K562 (cell line): ENCODE data around the gene CXCL1. TPM values are rescaled to one million over a fixed set of nuclear protein-coding genes. Genes with fewer than 3 reads are reported as not detected.

Source experiments
- BMI1 ChIP-seq: fragments of 150-350 bp; IDR thresholded peaks from 2 replicates; pipeline ENCODE4 v1.6.1; 2014; ENCODE audit warnings: low read length
- CBX8 ChIP-seq: fragments of 200-600 bp; sonication (generic); IDR thresholded peaks from 2 replicates; pipeline ENCODE4 v1.6.1; 2012; ENCODE audit warnings: borderline replicate concordance, mixed run types, low read depth, mild to moderate bottlenecking, moderate library complexity, mixed read lengths, low read length, control low read depth, inconsistent platforms; ENCODE audit not compliant: poor library complexity, severe bottlenecking; ENCODE audit errors: extremely low read depth
- CSDE1 ChIP-seq, 2 experiments: fragments of 450-650 bp; IDR thresholded peaks; 2 replicates each; pipeline ENCODE4 v1.6.1; 2016; ENCODE audit warnings: mild to moderate bottlenecking in 1 of 2
- ETV5 ChIP-seq: sonication (generic); formaldehyde crosslinking; IDR thresholded peaks from 2 replicates; pipeline ENCODE4 v1.4.0; 2020; ENCODE audit warnings: low read depth, mild to moderate bottlenecking, missing genetic modification reagents
- FOXA3 ChIP-seq, 2 experiments: fragments of 450-650 bp in 1 of 2; sonication (generic) in 1 of 2; formaldehyde crosslinking; IDR thresholded peaks in 1 of 2; conservative IDR thresholded peaks in 1 of 2; 2 replicates each; pipeline versions ENCODE4 v1.4.0 to v1.8.0; 2020 to 2022; ENCODE audit warnings: mild to moderate bottlenecking in 2 of 2, missing genetic modification reagents in 1 of 2
- FOXM1 ChIP-seq, 2 experiments: fragments of 450-650 bp in 1 of 2; sonication (generic) in 1 of 2; formaldehyde crosslinking in 1 of 2; IDR thresholded peaks; 2 replicates each; pipeline versions ENCODE4 v1.6.1 to v1.9.0; 2017 to 2022; ENCODE audit warnings: low read depth in 2 of 2, mild to moderate bottlenecking in 2 of 2, missing genetic modification reagents in 1 of 2, moderate library complexity in 1 of 2
- GABPB1 ChIP-seq: sonication (generic); formaldehyde crosslinking; IDR thresholded peaks from 2 replicates; pipeline ENCODE4 v1.8.0; 2022; ENCODE audit warnings: mild to moderate bottlenecking, missing genetic modification reagents
- KDM4B ChIP-seq, 2 experiments: fragments of 450-650 bp in 1 of 2; sonication (generic) in 1 of 2; IDR thresholded peaks; 2 replicates each; pipeline ENCODE4 v1.6.1; 2016 to 2017; ENCODE audit warnings: borderline replicate concordance in 2 of 2, antibody characterized with exemption in 1 of 2, low read depth in 1 of 2, mild to moderate bottlenecking in 1 of 2
- NCOA4 ChIP-seq: fragments of 450-650 bp; IDR thresholded peaks from 2 replicates; pipeline ENCODE4 v1.6.1; 2018; ENCODE audit warnings: mild to moderate bottlenecking; ENCODE audit not compliant: partially characterized antibody
- OTX1 ChIP-seq: fragments of 450-650 bp; formaldehyde crosslinking; IDR thresholded peaks from 2 replicates; pipeline ENCODE4 v1.4.0; 2022; ENCODE audit warnings: mild to moderate bottlenecking
- TARDBP ChIP-seq: fragments of 450-650 bp; IDR thresholded peaks from 2 replicates; pipeline ENCODE4 v1.6.1; 2016
- ZNF253 ChIP-seq: fragments of 250-450 bp; sonication (Bioruptor Pico); conservative IDR thresholded peaks from 2 replicates; pipeline ENCODE4 v1.6.1; 2021; ENCODE audit warnings: mild to moderate bottlenecking
- ZNF695 ChIP-seq: fragments of 450-650 bp; formaldehyde crosslinking; IDR thresholded peaks from 2 replicates; pipeline ENCODE4 v1.4.0; 2020; ENCODE audit warnings: mild to moderate bottlenecking, moderate library complexity
- polyA plus RNA-seq, 8 experiments: library from polyadenylated mRNA; depleted of rRNA in 4 of 8; stranded (reverse) in 5 of 8; unstranded in 3 of 8; fragments of >200 nt; fragmentation: Nextera tagmentation in 2 of 8; fragmentation: Illumina TruSeq in 1 of 8; extraction: Ambion mirVana in 2 of 8; extraction: Trizol in 1 of 8; gene quantifications; 2 replicates each; pipeline versions ENCODE4 v1.2.1 to v1.2.3, GENCODE V29; 2011 to 2014; ENCODE audit warnings: inconsistent platforms in 1 of 8, missing spikeins in 1 of 8
- total RNA-seq, 7 experiments: library from RNA; depleted of rRNA in 6 of 7; stranded (reverse); fragments of >200 nt in 6 of 7; fragmentation: Illumina TruSeq in 2 of 7; extraction: Trizol in 2 of 7; gene quantifications; 2 replicates each; pipeline versions ENCODE4 v1.2.1 to v1.2.3, GENCODE V29; 2011 to 2021; ENCODE audit warnings: low replicate concordance in 1 of 7
- TF ChIP-seq, protein P1 (sequence below): fragments of 450-650 bp; IDR thresholded peaks from 2 replicates; pipeline ENCODE4 v1.6.1; 2017; ENCODE audit warnings: antibody characterized with exemption, mild to moderate bottlenecking
- TF ChIP-seq, protein P2 (sequence below), 3 experiments: fragments of 200-800 bp in 1 of 3; fragments of 250-450 bp in 1 of 3; fragments of 450-650 bp in 1 of 3; sonication (Bioruptor Pico) in 1 of 3; sonication (Bioruptor generic) in 1 of 3; formaldehyde crosslinking in 1 of 3; IDR thresholded peaks; 2 replicates each; pipeline versions ENCODE4 v1.6.1 to v1.8.0; 2016 to 2022; ENCODE audit warnings: mild to moderate bottlenecking in 2 of 3, missing genetic modification characterization in 2 of 3, missing compliant biosample characterization in 1 of 3, moderate library complexity in 1 of 3
- TF ChIP-seq, protein P3 (sequence below): fragments of 250-450 bp; sonication (Bioruptor Pico); IDR thresholded peaks from 2 replicates; pipeline ENCODE4 v1.8.0; 2021; ENCODE audit warnings: moderate library complexity, mild to moderate bottlenecking, inconsistent platforms
- TF ChIP-seq, protein P4 (sequence below): fragments of 250-450 bp; sonication (Bioruptor Pico); IDR thresholded peaks from 2 replicates; pipeline ENCODE4 v1.4.0; 2020

CXCL1 gene
- total and polyA plus RNA-seq, 9 of the 15 experiments (the other 6 are each of a cell fraction or from before 2014, with no cell fraction given), result 0.07 to 2.2 (median 0.32) TPM; not detected in 3

DNA sequence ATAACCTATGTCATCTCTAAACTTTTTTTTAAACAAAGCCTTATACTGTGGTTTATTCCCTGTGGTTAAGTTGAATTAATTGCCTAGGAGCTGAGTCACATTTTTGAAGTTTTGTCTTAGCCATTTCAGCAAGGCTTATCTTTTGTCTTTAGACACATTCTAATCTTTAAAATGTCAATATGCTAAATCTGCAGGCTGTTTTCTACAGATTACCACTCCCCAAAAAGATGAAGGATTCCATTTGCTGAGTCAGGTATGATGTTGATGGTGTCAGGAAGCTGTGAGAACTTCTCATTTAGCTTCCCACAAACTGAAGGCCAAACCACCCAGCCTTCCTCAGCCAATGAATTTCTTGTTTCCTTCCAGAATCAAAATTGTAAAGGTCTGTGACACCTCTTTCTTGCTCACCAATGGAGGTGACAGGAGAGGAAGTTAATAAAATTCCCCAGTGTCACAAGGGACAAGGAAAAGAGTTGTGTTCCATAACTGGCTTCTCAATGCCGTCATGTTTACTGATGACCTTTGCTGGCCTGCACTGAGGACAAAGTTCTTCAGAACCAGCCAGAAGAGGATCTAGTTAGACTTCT, 36.4 kb upstream of the CXCL1 start (continued):
- TF ChIP-seq, protein P1, sequence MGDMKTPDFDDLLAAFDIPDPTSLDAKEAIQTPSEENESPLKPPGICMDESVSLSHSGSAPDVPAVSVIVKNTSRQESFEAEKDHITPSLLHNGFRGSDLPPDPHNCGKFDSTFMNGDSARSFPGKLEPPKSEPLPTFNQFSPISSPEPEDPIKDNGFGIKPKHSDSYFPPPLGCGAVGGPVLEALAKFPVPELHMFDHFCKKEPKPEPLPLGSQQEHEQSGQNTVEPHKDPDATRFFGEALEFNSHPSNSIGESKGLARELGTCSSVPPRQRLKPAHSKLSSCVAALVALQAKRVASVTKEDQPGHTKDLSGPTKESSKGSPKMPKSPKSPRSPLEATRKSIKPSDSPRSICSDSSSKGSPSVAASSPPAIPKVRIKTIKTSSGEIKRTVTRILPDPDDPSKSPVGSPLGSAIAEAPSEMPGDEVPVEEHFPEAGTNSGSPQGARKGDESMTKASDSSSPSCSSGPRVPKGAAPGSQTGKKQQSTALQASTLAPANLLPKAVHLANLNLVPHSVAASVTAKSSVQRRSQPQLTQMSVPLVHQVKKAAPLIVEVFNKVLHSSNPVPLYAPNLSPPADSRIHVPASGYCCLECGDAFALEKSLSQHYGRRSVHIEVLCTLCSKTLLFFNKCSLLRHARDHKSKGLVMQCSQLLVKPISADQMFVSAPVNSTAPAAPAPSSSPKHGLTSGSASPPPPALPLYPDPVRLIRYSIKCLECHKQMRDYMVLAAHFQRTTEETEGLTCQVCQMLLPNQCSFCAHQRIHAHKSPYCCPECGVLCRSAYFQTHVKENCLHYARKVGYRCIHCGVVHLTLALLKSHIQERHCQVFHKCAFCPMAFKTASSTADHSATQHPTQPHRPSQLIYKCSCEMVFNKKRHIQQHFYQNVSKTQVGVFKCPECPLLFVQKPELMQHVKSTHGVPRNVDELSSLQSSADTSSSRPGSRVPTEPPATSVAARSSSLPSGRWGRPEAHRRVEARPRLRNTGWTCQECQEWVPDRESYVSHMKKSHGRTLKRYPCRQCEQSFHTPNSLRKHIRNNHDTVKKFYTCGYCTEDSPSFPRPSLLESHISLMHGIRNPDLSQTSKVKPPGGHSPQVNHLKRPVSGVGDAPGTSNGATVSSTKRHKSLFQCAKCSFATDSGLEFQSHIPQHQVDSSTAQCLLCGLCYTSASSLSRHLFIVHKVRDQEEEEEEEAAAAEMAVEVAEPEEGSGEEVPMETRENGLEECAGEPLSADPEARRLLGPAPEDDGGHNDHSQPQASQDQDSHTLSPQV, result no peak; the same call in none of the 2 replicates
- TF ChIP-seq CBX8 (no peak), ZNF253 (CRISPR knock-in tag) (no peak), FOXA3 (CRISPR knock-in tag; conservative IDR thresholded peaks at IDR 0.05 in 1 of 2, IDR thresholded peaks at IDR 0.05 in 1 of 2) (peak; percentile 81 to 85), NCOA4 (no peak), BMI1 (no peak), ZNF695 (CRISPR knock-in tag) (no peak), TARDBP (no peak; the same call in 1 of the 2 replicates), ETV5 (no peak), KDM4B (IDR thresholded peaks at IDR 0.05; ENCODE audit: borderline replicate concordance in 2 of 2, low read depth in 1 of 2) (no peak), FOXM1 (IDR thresholded peaks at IDR 0.05; ENCODE audit: low read depth) (peak; percentile 90), FOXM1 (CRISPR knock-in tag; IDR thresholded peaks at IDR 0.05; ENCODE audit: low read depth) (no peak), OTX1 (no peak), CSDE1 (IDR thresholded peaks at IDR 0.05) (no peak), GABPB1 (CRISPR knock-in tag) (no peak)
- TF ChIP-seq, protein P2, sequence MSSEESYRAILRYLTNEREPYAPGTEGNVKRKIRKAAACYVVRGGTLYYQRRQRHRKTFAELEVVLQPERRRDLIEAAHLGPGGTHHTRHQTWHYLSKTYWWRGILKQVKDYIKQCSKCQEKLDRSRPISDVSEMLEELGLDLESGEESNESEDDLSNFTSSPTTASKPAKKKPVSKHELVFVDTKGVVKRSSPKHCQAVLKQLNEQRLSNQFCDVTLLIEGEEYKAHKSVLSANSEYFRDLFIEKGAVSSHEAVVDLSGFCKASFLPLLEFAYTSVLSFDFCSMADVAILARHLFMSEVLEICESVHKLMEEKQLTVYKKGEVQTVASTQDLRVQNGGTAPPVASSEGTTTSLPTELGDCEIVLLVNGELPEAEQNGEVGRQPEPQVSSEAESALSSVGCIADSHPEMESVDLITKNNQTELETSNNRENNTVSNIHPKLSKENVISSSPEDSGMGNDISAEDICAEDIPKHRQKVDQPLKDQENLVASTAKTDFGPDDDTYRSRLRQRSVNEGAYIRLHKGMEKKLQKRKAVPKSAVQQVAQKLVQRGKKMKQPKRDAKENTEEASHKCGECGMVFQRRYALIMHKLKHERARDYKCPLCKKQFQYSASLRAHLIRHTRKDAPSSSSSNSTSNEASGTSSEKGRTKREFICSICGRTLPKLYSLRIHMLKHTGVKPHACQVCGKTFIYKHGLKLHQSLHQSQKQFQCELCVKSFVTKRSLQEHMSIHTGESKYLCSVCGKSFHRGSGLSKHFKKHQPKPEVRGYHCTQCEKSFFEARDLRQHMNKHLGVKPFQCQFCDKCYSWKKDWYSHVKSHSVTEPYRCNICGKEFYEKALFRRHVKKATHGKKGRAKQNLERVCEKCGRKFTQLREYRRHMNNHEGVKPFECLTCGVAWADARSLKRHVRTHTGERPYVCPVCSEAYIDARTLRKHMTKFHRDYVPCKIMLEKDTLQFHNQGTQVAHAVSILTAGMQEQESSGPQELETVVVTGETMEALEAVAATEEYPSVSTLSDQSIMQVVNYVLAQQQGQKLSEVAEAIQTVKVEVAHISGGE (CRISPR knock-in tag; IDR thresholded peaks at IDR 0.05), result no peak
- TF ChIP-seq, protein P3, sequence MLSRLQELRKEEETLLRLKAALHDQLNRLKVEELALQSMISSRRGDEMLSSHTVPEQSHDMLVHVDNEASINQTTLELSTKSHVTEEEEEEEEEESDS (CRISPR knock-in tag), result no peak
- TF ChIP-seq, protein P4, sequence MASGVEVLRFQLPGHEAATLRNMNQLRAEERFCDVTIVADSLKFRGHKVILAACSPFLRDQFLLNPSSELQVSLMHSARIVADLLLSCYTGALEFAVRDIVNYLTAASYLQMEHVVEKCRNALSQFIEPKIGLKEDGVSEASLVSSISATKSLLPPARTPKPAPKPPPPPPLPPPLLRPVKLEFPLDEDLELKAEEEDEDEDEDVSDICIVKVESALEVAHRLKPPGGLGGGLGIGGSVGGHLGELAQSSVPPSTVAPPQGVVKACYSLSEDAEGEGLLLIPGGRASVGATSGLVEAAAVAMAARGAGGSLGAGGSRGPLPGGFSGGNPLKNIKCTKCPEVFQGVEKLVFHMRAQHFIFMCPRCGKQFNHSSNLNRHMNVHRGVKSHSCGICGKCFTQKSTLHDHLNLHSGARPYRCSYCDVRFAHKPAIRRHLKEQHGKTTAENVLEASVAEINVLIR, result no peak
